Non-pigmented ciliary epithelial cell (primary cell): ENCODE data around the gene CPE.
A peak's percentile ranks its signal among the peaks of the same experiment; 100 is the strongest.
"Not testable (repeated sequence)": the region's sequence is repeated elsewhere in the genome, so short reads cannot be mapped to it uniquely, and the experiment has no call there.

ENCODE experiments used
- DNase-seq: peaks from one replicate; pipeline ENCODE4 v3.0.0-alpha.2; 2010; ENCODE audit warnings: low read depth

Gene CPE

GRCh38 chr4:165404696-165405095 is 25.9 kb downstream of the CPE start:
- DNase-seq: no peak

- DNase-seq: no peak
These were observed 31.4 kb downstream of the CPE start for GRCh38 chr4:165410214-165410613.

GRCh38 chr4:165415910-165416309 is 37.1 kb downstream of the CPE start:
- no peak for DNase-seq

- no peak for DNase-seq
These were observed 39.3 kb downstream of the CPE start for GRCh38 chr4:165418073-165418472.

GRCh38 chr4:165425629-165426028 is 46.8 kb downstream of the CPE start:
- DNase-seq: no peak

GRCh38 chr4:165426331-165426730 is 47.5 kb downstream of the CPE start:
- DNase-seq: no peak

GRCh38 chr4:165426823-165427222 is 48.0 kb downstream of the CPE start:
- no peak for DNase-seq

GRCh38 chr4:165428957-165429356 is 50.1 kb downstream of the CPE start:
- DNase-seq: no peak

GRCh38 chr4:165433529-165433928 is 54.7 kb downstream of the CPE start:
- DNase-seq: no peak

- DNase-seq: no peak
These were observed 58.9 kb downstream of the CPE start for GRCh38 chr4:165437691-165438090.

GRCh38 chr4:165439344-165439743 is 60.5 kb downstream of the CPE start:
- no peak for DNase-seq

- DNase-seq: no peak
These were observed 61.2 kb downstream of the CPE start for GRCh38 chr4:165439981-165440380.

GRCh38 chr4:165440415-165441158 is 61.8 kb downstream of the CPE start:
- peak; percentile 66 for DNase-seq

- DNase-seq: no peak
These were observed 64.5 kb downstream of the CPE start for GRCh38 chr4:165443276-165443675.

- DNase-seq: no peak
These were observed 69.9 kb downstream of the CPE start for GRCh38 chr4:165448700-165449099.

- no peak for DNase-seq
These were observed 70.5 kb downstream of the CPE start for GRCh38 chr4:165449333-165449732.

GRCh38 chr4:165450871-165451270 is 72.1 kb downstream of the CPE start:
- no peak for DNase-seq

GRCh38 chr4:165453140-165453539 is 74.3 kb downstream of the CPE start:
- not testable (repeated sequence) for DNase-seq

GRCh38 chr4:165454426-165454825 is 75.6 kb downstream of the CPE start:
- DNase-seq: no peak

GRCh38 chr4:165457793-165458192 is 79.0 kb downstream of the CPE start:
- DNase-seq: no peak

- DNase-seq: no peak
These were observed 79.7 kb downstream of the CPE start for GRCh38 chr4:165458471-165458870.

- DNase-seq: peak; percentile 45
These were observed 82.5 kb downstream of the CPE start for GRCh38 chr4:165461159-165461821.

- DNase-seq: no peak
These were observed 83.2 kb downstream of the CPE start for GRCh38 chr4:165462009-165462408.

GRCh38 chr4:165464376-165464775 is 85.6 kb downstream of the CPE start:
- DNase-seq: no peak
